Mesenchymal stem cell (in vitro differentiated cells and primary cell): Measurements from ENCODE around the gene JPH3.

Experiments used
- DNase-seq: peaks from one replicate; pipeline ENCODE4 v3.0.0-alpha.2; 2013
- H2AFZ ChIP-seq: one replicate; pipeline ENCODE4 v1.6.1; 2013; ENCODE audit warnings: low read depth, mild to moderate bottlenecking, control low read depth, inconsistent platforms, low read length, moderate library complexity
- H2AK5ac ChIP-seq: 2 replicates; pipeline ENCODE4 v1.6.1; 2013; ENCODE audit warnings: low read length, moderate library complexity, mild to moderate bottlenecking, inconsistent platforms; ENCODE audit not compliant: severe bottlenecking
- H2BK120ac ChIP-seq: one replicate; pipeline ENCODE4 v1.6.1; 2013; ENCODE audit warnings: low read depth, mild to moderate bottlenecking, inconsistent platforms, low read length, moderate library complexity
- H2BK12ac ChIP-seq, 2 experiments: one replicate each; pipeline ENCODE4 v1.6.1; 2013; ENCODE audit warnings: inconsistent platforms in 2 of 2, low read length in 2 of 2, mild to moderate bottlenecking in 2 of 2, moderate library complexity in 2 of 2, control low read depth in 1 of 2
- H2BK15ac ChIP-seq: one replicate; pipeline ENCODE4 v1.6.1; 2013; ENCODE audit warnings: mild to moderate bottlenecking, low read depth, inconsistent platforms; ENCODE audit not compliant: poor library complexity, severe bottlenecking
- H2BK5ac ChIP-seq: 2 replicates; pipeline ENCODE4 v1.6.1; 2013; ENCODE audit warnings: low read depth, mild to moderate bottlenecking, low read length, control low read depth, inconsistent platforms; ENCODE audit not compliant: poor library complexity, severe bottlenecking
- H3K14ac ChIP-seq, 2 experiments: one replicate each; pipeline ENCODE4 v1.6.1; 2013; ENCODE audit warnings: inconsistent platforms in 2 of 2, low read length in 2 of 2, control low read depth in 1 of 2, mild to moderate bottlenecking in 1 of 2, moderate library complexity in 1 of 2
- H3K18ac ChIP-seq, 2 experiments: one replicate each; pipeline ENCODE4 v1.6.1; 2013; ENCODE audit warnings: inconsistent platforms in 2 of 2, low read length in 2 of 2, control low read depth in 1 of 2, low read depth in 1 of 2, mild to moderate bottlenecking in 1 of 2
- H3K23ac ChIP-seq, 2 experiments: one replicate each; pipeline ENCODE4 v1.6.1; 2013; ENCODE audit warnings: inconsistent platforms in 2 of 2, low read length in 2 of 2, mild to moderate bottlenecking in 2 of 2, moderate library complexity in 2 of 2, control low read depth in 1 of 2
- H3K27ac ChIP-seq: 2 replicates; pipeline ENCODE4 v1.5.1; 2013; ENCODE audit warnings: mild to moderate bottlenecking, moderate library complexity, low read length, control low read depth, inconsistent platforms; ENCODE audit not compliant: poor library complexity, severe bottlenecking
- H3K27me3 ChIP-seq, 2 experiments: 2 replicates each; pipeline versions ENCODE4 v1.6.1 to v1.7.0; 2013; ENCODE audit warnings: low read length in 2 of 2, mild to moderate bottlenecking in 2 of 2, moderate library complexity in 2 of 2, control low read depth in 1 of 2, inconsistent platforms in 1 of 2; ENCODE audit not compliant: control insufficient read depth in 1 of 2, insufficient read depth in 1 of 2
- H3K36me3 ChIP-seq, 2 experiments: 2 replicates each; pipeline versions ENCODE4 v1.6.1 to v1.7.0; 2013; ENCODE audit warnings: low read length in 2 of 2, control low read depth in 1 of 2, inconsistent platforms in 1 of 2, low read depth in 1 of 2, mild to moderate bottlenecking in 1 of 2; ENCODE audit not compliant: insufficient read depth in 2 of 2, control insufficient read depth in 1 of 2
- H3K4ac ChIP-seq, 2 experiments: one replicate each; pipeline ENCODE4 v1.6.1; 2013; ENCODE audit warnings: inconsistent platforms in 2 of 2, low read length in 2 of 2, mild to moderate bottlenecking in 2 of 2, moderate library complexity in 2 of 2, control low read depth in 1 of 2, low read depth in 1 of 2
- H3K4me1 ChIP-seq: 2 replicates; pipeline ENCODE4 v1.6.1; 2013; ENCODE audit warnings: low read depth, low read length, control low read depth; ENCODE audit not compliant: control insufficient read depth, insufficient read depth
- H3K4me2 ChIP-seq: 2 replicates; pipeline ENCODE4 v1.6.1; 2013; ENCODE audit warnings: low read length, mild to moderate bottlenecking, inconsistent platforms; ENCODE audit not compliant: poor library complexity, severe bottlenecking
- H3K4me3 ChIP-seq, 2 experiments: 2 replicates each; pipeline versions ENCODE4 v1.5.1 to v1.7.0; 2013; ENCODE audit warnings: low read length in 2 of 2, mild to moderate bottlenecking in 2 of 2, control low read depth in 1 of 2, low read depth in 1 of 2; ENCODE audit not compliant: insufficient read depth in 1 of 2
- H3K79me1 ChIP-seq: replicated peaks from 2 replicates; pipeline ENCODE4 v1.6.1; 2013; ENCODE audit warnings: mild to moderate bottlenecking, control low read depth, low read length, inconsistent platforms; ENCODE audit not compliant: poor library complexity, severe bottlenecking
- H3K9ac ChIP-seq: 2 replicates; pipeline ENCODE4 v1.7.0; 2013; ENCODE audit warnings: mild to moderate bottlenecking, low read length, moderate library complexity
- H3K9me3 ChIP-seq: 2 replicates; pipeline ENCODE4 v1.7.0; 2013; ENCODE audit warnings: mild to moderate bottlenecking, low read length; ENCODE audit not compliant: control insufficient read depth
- H4K8ac ChIP-seq: one replicate; pipeline ENCODE4 v1.6.1; 2013; ENCODE audit warnings: inconsistent platforms, mild to moderate bottlenecking, low read length, moderate library complexity
- H4K91ac ChIP-seq: one replicate; pipeline ENCODE4 v1.6.1; 2013; ENCODE audit warnings: mild to moderate bottlenecking, low read length, inconsistent platforms
- WGBS: methylation state at CpG from one replicate; pipeline ENCODE4 v1.1.7; 2013; ENCODE audit warnings: mixed read lengths; 5-methylcytosine and 5-hydroxymethylcytosine counted together

JPH3 gene

DNA sequence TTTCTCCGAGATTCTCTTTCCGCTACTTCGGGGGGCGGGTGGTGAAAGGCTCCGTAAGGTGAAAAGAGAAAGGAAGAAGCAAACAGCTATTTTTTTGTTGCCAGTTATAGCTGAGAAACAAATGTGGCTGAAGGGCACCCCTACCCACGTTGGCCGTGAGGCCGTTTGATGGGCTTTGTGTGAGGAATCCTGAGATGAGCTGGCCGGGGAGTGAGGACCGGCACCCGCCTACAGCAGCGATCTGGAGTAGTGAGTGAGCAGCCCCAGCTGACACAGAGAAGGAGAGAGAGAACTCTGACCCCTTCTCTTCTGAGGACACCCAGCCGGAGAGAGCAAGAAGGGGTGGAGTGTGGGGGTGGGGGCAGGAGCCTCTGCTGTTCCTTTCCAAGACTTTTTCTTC is 5.6 kb downstream of the JPH3 start:
- Histone ChIP-seq H2AK5ac (no peak overlapping the region), H2BK5ac (no peak overlapping the region), H3K9ac (no peak overlapping the region), H3K14ac (no peak overlapping the region), H3K4me3 (no peak overlapping the region), H2BK120ac (no peak overlapping the region), H2AFZ (no peak overlapping the region), H3K27ac (no peak overlapping the region), H3K18ac (no peak overlapping the region), H3K9me3 (no peaks in the 10 kb centered on the region), H2BK15ac (no peak overlapping the region), H3K4ac (no peak overlapping the region), H3K79me1 (no peaks in the 10 kb centered on the region), H3K36me3 (no peaks in the 10 kb centered on the region), H3K23ac (no peak overlapping the region), H4K8ac (no peak overlapping the region), H3K4me1 (peaks cover 7% of the 10 kb centered on the region), H2BK12ac (no peak overlapping the region), H3K4me2 (no peak overlapping the region), H3K27me3 (peaks cover 68 to 82% of the 10 kb centered on the region in 2 experiments), H4K91ac (no peak overlapping the region)
- no peak for DNase-seq
- WGBS = 92% methylated on average over 12 of the region's 13 CpGs

DNA sequence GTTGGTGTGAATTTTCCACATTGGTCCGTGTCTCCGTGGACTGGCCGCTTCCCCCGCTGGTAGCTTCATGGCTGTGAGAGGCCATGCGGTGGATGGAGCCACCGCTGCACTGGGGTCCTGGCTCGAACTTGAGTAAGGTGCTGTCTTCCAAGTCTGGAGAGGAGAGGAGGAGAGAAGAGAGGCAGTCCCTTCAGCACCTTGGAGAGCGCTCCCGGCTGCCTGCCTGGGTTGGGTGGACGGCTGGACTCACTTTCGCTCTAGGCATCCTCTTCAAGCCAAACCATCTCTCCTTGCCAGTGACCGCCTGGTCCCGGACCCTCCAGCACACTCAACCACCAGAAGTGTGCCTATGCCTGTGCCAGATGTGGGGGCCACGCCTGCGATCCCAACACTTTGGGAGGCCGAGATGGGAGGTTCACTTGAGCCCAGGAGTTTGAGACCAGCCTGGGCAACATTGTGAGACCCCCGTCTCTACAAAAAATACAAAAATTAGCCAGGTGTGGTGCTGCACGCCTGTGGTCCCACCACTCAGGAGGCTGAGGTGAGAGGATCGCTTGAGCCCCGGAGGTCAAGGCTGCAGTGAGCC is 6.2 kb downstream of the JPH3 start:
- 49% methylated on average over 20 of the region's 20 CpGs for WGBS

DNA sequence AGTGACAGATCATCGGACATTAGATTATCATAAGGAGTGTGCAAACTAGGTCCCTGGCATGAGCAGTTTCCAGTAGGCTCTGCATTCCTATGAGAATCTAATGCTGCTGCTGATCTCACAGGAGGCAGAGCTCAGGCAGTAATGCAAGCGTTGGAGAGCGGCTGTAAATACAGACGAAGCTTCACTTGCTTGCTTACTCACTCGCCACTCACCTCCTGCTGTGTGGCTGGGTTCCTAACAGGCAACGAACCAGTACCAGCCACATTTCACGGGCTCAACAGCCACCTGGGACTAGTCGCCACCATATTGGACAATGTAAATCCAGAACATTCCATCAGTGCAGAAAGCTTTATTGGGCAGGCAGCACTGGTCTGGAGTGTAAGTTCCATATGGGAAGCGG is 7.7 kb downstream of the JPH3 start:
- Histone ChIP-seq H3K27ac (no peak overlapping the region), H3K18ac (no peak overlapping the region), H4K91ac (no peak overlapping the region), H3K9ac (no peak overlapping the region), H3K4me3 (no peak overlapping the region), H3K4me1 (no peaks in the 10 kb centered on the region), H3K14ac (no peak overlapping the region), H3K4me2 (no peak overlapping the region), H3K79me1 (no peaks in the 10 kb centered on the region), H2BK15ac (no peak overlapping the region), H2BK5ac (no peak overlapping the region), H4K8ac (no peak overlapping the region), H3K4ac (no peak overlapping the region), H3K9me3 (no peaks in the 10 kb centered on the region), H2BK12ac (no peak overlapping the region), H3K23ac (no peak overlapping the region), H2AFZ (no peak overlapping the region), H2AK5ac (no peak overlapping the region), H3K27me3 (peaks cover 47 to 67% of the 10 kb centered on the region in 2 experiments), H3K36me3 (no peaks in the 10 kb centered on the region), H2BK120ac (no peak overlapping the region)
- 85% methylated on average over 9 of the region's 9 CpGs for WGBS
- DNase-seq = no peak

More for the DNA sequence above, 6.2 kb downstream of the JPH3 start:
- Histone ChIP-seq H3K4me3 (no peak overlapping the region), H3K4me1 (peaks cover under 1% of the 10 kb centered on the region), H3K23ac (no peak overlapping the region), H3K9ac (no peak overlapping the region), H2BK5ac (no peak overlapping the region), H3K27me3 (peaks cover 62 to 77% of the 10 kb centered on the region in 2 experiments), H2BK15ac (no peak overlapping the region), H3K18ac (no peak overlapping the region), H3K4me2 (no peak overlapping the region), H2AFZ (no peak overlapping the region), H4K8ac (no peak overlapping the region), H2BK12ac (no peak overlapping the region), H3K4ac (no peak overlapping the region), H4K91ac (no peak overlapping the region), H3K14ac (no peak overlapping the region), H3K27ac (no peak overlapping the region), H3K36me3 (no peaks in the 10 kb centered on the region), H2BK120ac (no peak overlapping the region), H3K79me1 (no peaks in the 10 kb centered on the region), H2AK5ac (no peak overlapping the region), H3K9me3 (no peaks in the 10 kb centered on the region)
- DNase-seq = peak; percentile 67

DNA sequence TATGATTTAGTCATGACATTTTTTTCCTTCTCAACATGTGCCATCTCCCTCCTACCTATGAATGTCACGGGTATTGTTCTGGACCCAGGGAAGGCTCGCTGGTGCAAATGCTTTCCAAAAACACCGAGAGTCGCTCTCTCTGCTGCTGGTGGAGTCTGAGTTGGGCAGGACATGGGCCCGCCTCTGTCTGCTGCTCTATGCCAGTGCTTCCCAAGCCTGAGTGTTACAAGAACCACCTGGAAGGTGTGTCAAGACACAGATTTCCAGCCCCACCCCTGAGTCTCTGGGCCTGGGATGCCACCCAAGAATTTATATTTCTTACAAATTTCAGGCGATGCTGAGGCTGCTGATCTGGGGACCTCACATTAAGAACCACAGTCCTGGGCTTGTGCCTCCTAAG is 9.1 kb downstream of the JPH3 start:
- no peak overlapping the region for H3K14ac ChIP-seq
- no peak overlapping the region for H2AFZ ChIP-seq
- no peak overlapping the region for H3K4me2 ChIP-seq
- H3K4ac ChIP-seq = no peak overlapping the region
- no peak overlapping the region for H3K23ac ChIP-seq
- no peaks in the 10 kb centered on the region for H3K4me1 ChIP-seq
- no peak overlapping the region for H2BK12ac ChIP-seq
- H3K9me3 ChIP-seq = no peaks in the 10 kb centered on the region
- no peak overlapping the region for H4K8ac ChIP-seq
- WGBS = 85% methylated on average over 6 of the region's 6 CpGs
- no peak for DNase-seq
- H3K4me3 ChIP-seq = no peak overlapping the region
- H2BK120ac ChIP-seq = no peak overlapping the region
- no peak overlapping the region for H3K9ac ChIP-seq
- H3K36me3 ChIP-seq = no peaks in the 10 kb centered on the region
- no peak overlapping the region for H2AK5ac ChIP-seq
- no peak overlapping the region for H3K18ac ChIP-seq
- peaks cover 33 to 64% of the 10 kb centered on the region in 2 experiments for H3K27me3 ChIP-seq
- H3K27ac ChIP-seq = no peak overlapping the region
- no peaks in the 10 kb centered on the region for H3K79me1 ChIP-seq
- no peak overlapping the region for H4K91ac ChIP-seq
- H2BK15ac ChIP-seq = no peak overlapping the region
- H2BK5ac ChIP-seq = no peak overlapping the region
